Measurements from ENCODE around the gene TMEM72. TPM values are rescaled to one million over a fixed set of nuclear protein-coding genes. Genes with fewer than 3 reads are reported as not detected.

The TMEM72 gene
- total and polyA plus RNA-seq, 2 of the 13 experiments (the other 11 are each of a cell fraction or from before 2014, with no cell fraction given): 0.04 TPM; not detected in 1

DNA sequence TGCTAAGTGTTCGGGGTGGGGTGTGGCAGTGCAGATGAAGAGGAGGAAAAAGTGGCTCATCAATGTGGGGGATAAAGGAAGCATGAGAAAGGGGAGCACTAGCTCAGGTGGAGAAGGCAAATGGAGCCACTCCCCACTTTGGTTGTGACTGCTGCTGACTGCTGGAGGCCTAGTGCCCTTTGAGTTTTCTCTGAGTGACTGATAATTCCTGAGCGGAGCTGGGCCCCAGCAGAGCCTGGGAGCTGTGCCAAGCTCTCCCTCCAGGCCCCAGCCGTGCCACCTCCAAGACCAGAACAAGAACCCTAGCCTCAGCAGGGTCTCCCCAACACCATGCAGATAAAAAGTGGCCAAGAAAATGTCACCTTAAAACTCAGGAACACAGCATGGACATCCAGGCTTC, 38.8 kb downstream of the TMEM72 start:
- Histone ChIP-seq H2AFZ (ENCODE audit: low read length) (no peak overlapping the region), H4K20me1 (ENCODE audit: insufficient read depth, low read length) (no peaks in the 10 kb centered on the region), H3K9me3 (ENCODE audit: low read length) (no peaks in the 10 kb centered on the region), H3K79me2 (ENCODE audit: insufficient read depth, low read length) (no peaks in the 10 kb centered on the region), H3K9ac (ENCODE audit: insufficient read depth, low read depth, low read length) (peak overlapping the region; percentile 30), H3K4me1 (ENCODE audit: insufficient read depth, low read length) (peaks cover 96% of the 10 kb centered on the region), H3K36me3 (replicated peaks in 1 of 2; ENCODE audit: control insufficient read depth in 1 of 2, insufficient read depth in 2 of 2, low read length in 2 of 2) (no peaks in the 10 kb centered on the region), H3K4me3 (replicated peaks in 1 of 3; ENCODE audit: insufficient read depth in 1 of 3, low read depth in 2 of 3, low read length in 3 of 3) (0 out of 6 replicates have a peak overlapping the region, but pooled peaks of 1 of the 3 experiments have one; percentile 6), H3K27me3 (ENCODE audit: control insufficient read depth in 1 of 2, insufficient read depth in 2 of 2, low read length in 2 of 2) (no peaks in the 10 kb centered on the region), H3K27ac (ENCODE audit: extremely low read length, insufficient read depth, low read length) (peak overlapping the region; percentile 37), H3K4me2 (ENCODE audit: low read depth, low read length) (peak overlapping the region; percentile 68)
- 53% methylated on average over 2 of the region's 3 CpGs for WGBS (ENCODE audit: low lambda C conversion rate)
- no TSS peak for BruUV-seq (replicated peaks)
- DNase-seq (ENCODE audit: low spot score) (no peak), FAIRE-seq (no peak), ATAC-seq (peak; percentile 79)
- CTCF ChIA-PET (ENCODE audit: low intra/inter-chr PET ratio, low total read pairs): interaction anchor here (1.7 kb wide), 1 partner anchor 26 kb away, joined by 5 read pairs; no protein-coding TSS in a partner anchor
- in situ Hi-C loops (cut with HindIII; ENCODE audit: extremely low pct_ligation_motif_present, low pct_unique_long_range_greater_than_20kb): loop anchor here (25.0 kb wide), 1 partner anchor 1538 kb away; the partner anchor contains the start of gene HNRNPF
- POLR2A ChIA-PET: interaction anchor here (1.1 to 5.9 kb wide), 9 partner anchors 10 to 45 kb away, joined by 3 to 84 read pairs (median 9); partner anchors contain the start of genes DEPP1 and RASSF4
- intact Hi-C loops (cut with micrococcal nuclease; ENCODE audit: unreplicated experiment): loop anchor here (2.0 to 5.0 kb wide), 2 partner anchors 15 to 693 kb away; no protein-coding TSS in a partner anchor
- TF ChIP-seq GPN1 (CRISPR knock-in tag; IDR thresholded peaks at IDR 0.05; ENCODE audit: borderline replicate concordance) (no peak), NR2F2 (IDR thresholded peaks at IDR 0.05; ENCODE audit: borderline replicate concordance, low read depth) (no peak), CHD4 (IDR thresholded peaks at IDR 0.05; ENCODE audit: borderline replicate concordance, low read length) (0 out of 2 replicates have a peak, but pooled peaks have one; percentile 39), HCFC1 (IDR thresholded peaks at IDR 0.05; ENCODE audit: low read depth, low read length) (no peak), ZBTB21 (CRISPR knock-in tag; IDR thresholded peaks at IDR 0.05) (no peak), ZNF605 (CRISPR knock-in tag; IDR thresholded peaks at IDR 0.05) (no peak), SMAD1 (CRISPR knock-in tag; IDR thresholded peaks at IDR 0.05; ENCODE audit: borderline replicate concordance, low read depth) (no peak), ZNF24 (IDR thresholded peaks at IDR 0.05) (no peak), ZNF274 (CRISPR knock-in tag; IDR thresholded peaks at IDR 0.05) (no peak), PPARG (CRISPR knock-in tag; conservative IDR thresholded peaks at IDR 0.05) (no peak), SALL1 (CRISPR knock-in tag; IDR thresholded peaks at IDR 0.05) (peak; percentile 48), ZNF354B (CRISPR knock-in tag; IDR thresholded peaks at IDR 0.05) (no peak), GABPA (IDR thresholded peaks at IDR 0.05; ENCODE audit: low read depth, low read length) (no peak), GABPA (CRISPR knock-in tag; IDR thresholded peaks at IDR 0.05; ENCODE audit: low read depth) (no peak), ZNF230 (CRISPR knock-in tag; IDR thresholded peaks at IDR 0.05) (no peak), KAT8 (CRISPR knock-in tag; IDR thresholded peaks at IDR 0.05) (0 out of 2 replicates have a peak, but pooled peaks have one; percentile 17), ZNF530 (CRISPR knock-in tag; IDR thresholded peaks at IDR 0.05; ENCODE audit: low read depth) (no peak), ZNF101 (CRISPR knock-in tag; IDR thresholded peaks at IDR 0.05; ENCODE audit: borderline replicate concordance, low read depth) (no peak)
- TF ChIP-seq, protein P1, sequence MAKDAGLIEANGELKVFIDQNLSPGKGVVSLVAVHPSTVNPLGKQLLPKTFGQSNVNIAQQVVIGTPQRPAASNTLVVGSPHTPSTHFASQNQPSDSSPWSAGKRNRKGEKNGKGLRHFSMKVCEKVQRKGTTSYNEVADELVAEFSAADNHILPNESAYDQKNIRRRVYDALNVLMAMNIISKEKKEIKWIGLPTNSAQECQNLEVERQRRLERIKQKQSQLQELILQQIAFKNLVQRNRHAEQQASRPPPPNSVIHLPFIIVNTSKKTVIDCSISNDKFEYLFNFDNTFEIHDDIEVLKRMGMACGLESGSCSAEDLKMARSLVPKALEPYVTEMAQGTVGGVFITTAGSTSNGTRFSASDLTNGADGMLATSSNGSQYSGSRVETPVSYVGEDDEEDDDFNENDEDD (CRISPR knock-in tag; IDR thresholded peaks at IDR 0.05; ENCODE audit: borderline replicate concordance): no peak
- TF ChIP-seq, protein P2, sequence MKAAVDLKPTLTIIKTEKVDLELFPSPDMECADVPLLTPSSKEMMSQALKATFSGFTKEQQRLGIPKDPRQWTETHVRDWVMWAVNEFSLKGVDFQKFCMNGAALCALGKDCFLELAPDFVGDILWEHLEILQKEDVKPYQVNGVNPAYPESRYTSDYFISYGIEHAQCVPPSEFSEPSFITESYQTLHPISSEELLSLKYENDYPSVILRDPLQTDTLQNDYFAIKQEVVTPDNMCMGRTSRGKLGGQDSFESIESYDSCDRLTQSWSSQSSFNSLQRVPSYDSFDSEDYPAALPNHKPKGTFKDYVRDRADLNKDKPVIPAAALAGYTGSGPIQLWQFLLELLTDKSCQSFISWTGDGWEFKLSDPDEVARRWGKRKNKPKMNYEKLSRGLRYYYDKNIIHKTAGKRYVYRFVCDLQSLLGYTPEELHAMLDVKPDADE (CRISPR knock-in tag; IDR thresholded peaks at IDR 0.05): no peak
- TF ChIP-seq, protein P3, sequence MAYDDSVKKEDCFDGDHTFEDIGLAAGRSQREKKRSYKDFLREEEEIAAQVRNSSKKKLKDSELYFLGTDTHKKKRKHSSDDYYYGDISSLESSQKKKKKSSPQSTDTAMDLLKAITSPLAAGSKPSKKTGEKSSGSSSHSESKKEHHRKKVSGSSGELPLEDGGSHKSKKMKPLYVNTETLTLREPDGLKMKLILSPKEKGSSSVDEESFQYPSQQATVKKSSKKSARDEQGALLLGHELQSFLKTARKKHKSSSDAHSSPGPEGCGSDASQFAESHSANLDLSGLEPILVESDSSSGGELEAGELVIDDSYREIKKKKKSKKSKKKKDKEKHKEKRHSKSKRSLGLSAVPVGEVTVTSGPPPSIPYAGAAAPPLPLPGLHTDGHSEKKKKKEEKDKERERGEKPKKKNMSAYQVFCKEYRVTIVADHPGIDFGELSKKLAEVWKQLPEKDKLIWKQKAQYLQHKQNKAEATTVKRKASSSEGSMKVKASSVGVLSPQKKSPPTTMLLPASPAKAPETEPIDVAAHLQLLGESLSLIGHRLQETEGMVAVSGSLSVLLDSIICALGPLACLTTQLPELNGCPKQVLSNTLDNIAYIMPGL (CRISPR knock-in tag; IDR thresholded peaks at IDR 0.05; ENCODE audit: borderline replicate concordance in 1 of 2, low read depth in 1 of 2): no peak
- TF ChIP-seq, protein P4, sequence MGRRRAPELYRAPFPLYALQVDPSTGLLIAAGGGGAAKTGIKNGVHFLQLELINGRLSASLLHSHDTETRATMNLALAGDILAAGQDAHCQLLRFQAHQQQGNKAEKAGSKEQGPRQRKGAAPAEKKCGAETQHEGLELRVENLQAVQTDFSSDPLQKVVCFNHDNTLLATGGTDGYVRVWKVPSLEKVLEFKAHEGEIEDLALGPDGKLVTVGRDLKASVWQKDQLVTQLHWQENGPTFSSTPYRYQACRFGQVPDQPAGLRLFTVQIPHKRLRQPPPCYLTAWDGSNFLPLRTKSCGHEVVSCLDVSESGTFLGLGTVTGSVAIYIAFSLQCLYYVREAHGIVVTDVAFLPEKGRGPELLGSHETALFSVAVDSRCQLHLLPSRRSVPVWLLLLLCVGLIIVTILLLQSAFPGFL (CRISPR knock-in tag; IDR thresholded peaks at IDR 0.05): no peak
